ENCODE results near the gene IL27RA. TPM values are rescaled to one million over a fixed set of nuclear protein-coding genes. Genes with fewer than 3 reads are reported as not detected.

IL27RA gene
- total RNA-seq, 1 donor from 2014 or later, result 6.5 TPM

DNA sequence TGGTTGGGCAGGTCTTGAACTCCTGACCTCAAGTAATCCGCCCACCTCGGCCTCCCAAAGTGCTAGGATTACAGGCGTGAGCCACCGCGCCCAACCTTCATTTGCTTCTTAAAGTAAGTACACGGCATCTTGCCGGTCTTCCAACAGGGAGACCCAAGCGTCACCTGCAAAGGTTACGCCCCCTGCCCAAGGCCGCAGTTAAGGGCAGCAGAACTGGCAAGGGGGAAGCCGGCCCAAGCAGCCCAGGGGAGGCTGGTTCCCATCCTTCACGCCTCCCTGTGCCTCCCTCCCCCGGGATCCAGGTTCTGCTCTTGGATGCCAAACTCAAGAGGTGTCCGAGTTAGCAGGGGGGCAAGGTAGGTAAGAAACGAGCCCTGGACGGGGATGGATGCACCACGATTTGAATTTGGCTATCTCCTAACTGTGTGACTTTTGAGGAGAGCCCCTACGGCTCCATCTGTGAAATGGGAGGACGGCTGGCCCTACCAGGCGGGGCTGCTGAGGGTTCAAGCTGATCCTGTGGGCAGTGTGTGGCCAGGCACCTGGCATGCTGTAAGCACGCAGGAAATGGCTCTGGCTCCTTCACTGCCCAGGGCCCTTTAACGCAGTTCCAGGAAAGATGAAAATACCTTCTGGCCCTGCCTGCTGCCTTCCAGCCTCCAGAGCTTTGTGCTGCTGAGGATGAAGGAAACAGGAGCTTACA lies 34.5 kb upstream of the IL27RA start:
- Mint-ChIP-seq H3K4me3 (no peak overlapping the region), H3K9me3 (no peaks in the 10 kb centered on the region), H3K4me1 (no peaks in the 10 kb centered on the region), H3K27me3 (ENCODE audit: low read depth) (no peaks in the 10 kb centered on the region), H3K36me3 (peaks cover 10% of the 10 kb centered on the region), H3K27ac (no peak overlapping the region)
- TF ChIP-seq, protein P1, sequence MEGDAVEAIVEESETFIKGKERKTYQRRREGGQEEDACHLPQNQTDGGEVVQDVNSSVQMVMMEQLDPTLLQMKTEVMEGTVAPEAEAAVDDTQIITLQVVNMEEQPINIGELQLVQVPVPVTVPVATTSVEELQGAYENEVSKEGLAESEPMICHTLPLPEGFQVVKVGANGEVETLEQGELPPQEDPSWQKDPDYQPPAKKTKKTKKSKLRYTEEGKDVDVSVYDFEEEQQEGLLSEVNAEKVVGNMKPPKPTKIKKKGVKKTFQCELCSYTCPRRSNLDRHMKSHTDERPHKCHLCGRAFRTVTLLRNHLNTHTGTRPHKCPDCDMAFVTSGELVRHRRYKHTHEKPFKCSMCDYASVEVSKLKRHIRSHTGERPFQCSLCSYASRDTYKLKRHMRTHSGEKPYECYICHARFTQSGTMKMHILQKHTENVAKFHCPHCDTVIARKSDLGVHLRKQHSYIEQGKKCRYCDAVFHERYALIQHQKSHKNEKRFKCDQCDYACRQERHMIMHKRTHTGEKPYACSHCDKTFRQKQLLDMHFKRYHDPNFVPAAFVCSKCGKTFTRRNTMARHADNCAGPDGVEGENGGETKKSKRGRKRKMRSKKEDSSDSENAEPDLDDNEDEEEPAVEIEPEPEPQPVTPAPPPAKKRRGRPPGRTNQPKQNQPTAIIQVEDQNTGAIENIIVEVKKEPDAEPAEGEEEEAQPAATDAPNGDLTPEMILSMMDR (IDR thresholded peaks at IDR 0.05; ENCODE audit: unreplicated experiment), result no peak
- no peak for DNase-seq (ENCODE audit: low spot score in 2 of 2, unreplicated experiment in 2 of 2)

DNA sequence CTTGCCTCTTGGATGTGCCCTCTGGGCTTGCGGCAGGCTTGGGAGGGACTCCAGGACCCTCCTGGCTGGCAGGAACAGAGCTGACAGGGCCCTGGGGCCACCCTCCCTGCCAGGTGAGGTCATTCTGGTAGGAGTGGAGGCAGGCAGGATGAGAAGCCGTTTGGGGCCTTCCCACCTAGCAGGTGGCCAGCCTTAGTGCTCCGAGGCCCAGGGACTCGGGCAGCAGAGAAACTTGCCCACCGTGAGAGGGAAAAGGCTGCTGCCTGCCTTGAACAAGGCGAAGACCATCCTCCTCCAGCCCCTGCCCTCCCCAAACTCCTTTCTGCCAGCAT lies 34.0 kb upstream of the IL27RA start:
- no peak overlapping the region for H3K4me3 Mint-ChIP-seq
- H3K36me3 Mint-ChIP-seq, result peaks cover 10% of the 10 kb centered on the region
- H3K9me3 Mint-ChIP-seq, result no peaks in the 10 kb centered on the region
- DNase-seq (ENCODE audit: low spot score in 2 of 2, unreplicated experiment in 2 of 2), result no peak
- no peaks in the 10 kb centered on the region for H3K4me1 Mint-ChIP-seq
- no peak overlapping the region for H3K27ac Mint-ChIP-seq
- no peaks in the 10 kb centered on the region for H3K27me3 Mint-ChIP-seq (ENCODE audit: low read depth)
- TF ChIP-seq, protein P1 (IDR thresholded peaks at IDR 0.05; ENCODE audit: unreplicated experiment), result no peak

DNA sequence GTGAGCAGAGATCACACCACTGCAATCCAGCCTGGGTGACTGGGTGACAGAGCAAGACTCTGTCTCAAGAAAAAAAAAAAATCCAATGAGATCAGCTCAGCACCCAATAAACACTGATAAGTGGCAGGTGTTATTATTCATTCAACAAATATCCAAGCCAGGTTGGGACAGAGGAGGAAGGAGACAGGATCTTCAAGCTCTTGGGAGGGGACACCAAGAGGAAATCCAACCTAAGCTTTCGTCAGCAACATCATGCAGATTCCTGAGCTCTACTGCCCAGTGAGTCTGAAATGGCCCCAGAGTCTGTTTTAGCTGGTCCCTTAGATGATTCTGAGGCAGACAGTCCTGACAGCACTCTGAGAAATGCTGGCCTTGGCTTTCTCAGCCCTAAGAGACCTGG lies 33.1 kb upstream of the IL27RA start:
- Mint-ChIP-seq H3K36me3 (peaks cover 7% of the 10 kb centered on the region), H3K9me3 (no peaks in the 10 kb centered on the region), H3K27me3 (ENCODE audit: low read depth) (no peaks in the 10 kb centered on the region), H3K4me3 (no peak overlapping the region), H3K4me1 (no peaks in the 10 kb centered on the region), H3K27ac (no peak overlapping the region)
- no peak for DNase-seq (ENCODE audit: low spot score in 2 of 2, unreplicated experiment in 2 of 2)
- TF ChIP-seq, protein P1 (IDR thresholded peaks at IDR 0.05; ENCODE audit: unreplicated experiment), result no peak

DNA sequence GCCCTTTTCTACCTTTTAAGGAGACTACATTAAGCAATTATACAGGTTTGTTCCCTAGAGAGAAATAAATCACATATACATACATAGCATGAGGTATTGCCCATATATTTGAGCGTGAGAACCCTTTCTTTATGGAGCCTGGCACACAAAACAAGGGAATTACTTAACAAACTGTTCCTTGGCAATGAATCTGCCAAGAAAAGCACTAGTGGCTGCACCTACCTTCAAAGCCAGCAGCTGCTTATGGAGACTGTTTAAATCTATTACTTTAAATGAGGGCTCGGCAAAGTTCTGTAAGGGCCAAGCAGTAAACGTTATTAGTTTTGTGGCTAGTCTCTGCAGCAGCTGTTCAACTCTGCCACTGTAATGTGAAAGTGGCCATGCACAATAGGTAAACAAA lies 32.5 kb upstream of the IL27RA start:
- H3K36me3 Mint-ChIP-seq, result peaks cover 7% of the 10 kb centered on the region
- H3K4me1 Mint-ChIP-seq, result no peaks in the 10 kb centered on the region
- DNase-seq (ENCODE audit: low spot score in 2 of 2, unreplicated experiment in 2 of 2), result no peak
- H3K27me3 Mint-ChIP-seq (ENCODE audit: low read depth), result no peaks in the 10 kb centered on the region
- no peak overlapping the region for H3K4me3 Mint-ChIP-seq
- TF ChIP-seq, protein P1 (IDR thresholded peaks at IDR 0.05; ENCODE audit: unreplicated experiment), result no peak
- no peaks in the 10 kb centered on the region for H3K9me3 Mint-ChIP-seq
- no peak overlapping the region for H3K27ac Mint-ChIP-seq

DNA sequence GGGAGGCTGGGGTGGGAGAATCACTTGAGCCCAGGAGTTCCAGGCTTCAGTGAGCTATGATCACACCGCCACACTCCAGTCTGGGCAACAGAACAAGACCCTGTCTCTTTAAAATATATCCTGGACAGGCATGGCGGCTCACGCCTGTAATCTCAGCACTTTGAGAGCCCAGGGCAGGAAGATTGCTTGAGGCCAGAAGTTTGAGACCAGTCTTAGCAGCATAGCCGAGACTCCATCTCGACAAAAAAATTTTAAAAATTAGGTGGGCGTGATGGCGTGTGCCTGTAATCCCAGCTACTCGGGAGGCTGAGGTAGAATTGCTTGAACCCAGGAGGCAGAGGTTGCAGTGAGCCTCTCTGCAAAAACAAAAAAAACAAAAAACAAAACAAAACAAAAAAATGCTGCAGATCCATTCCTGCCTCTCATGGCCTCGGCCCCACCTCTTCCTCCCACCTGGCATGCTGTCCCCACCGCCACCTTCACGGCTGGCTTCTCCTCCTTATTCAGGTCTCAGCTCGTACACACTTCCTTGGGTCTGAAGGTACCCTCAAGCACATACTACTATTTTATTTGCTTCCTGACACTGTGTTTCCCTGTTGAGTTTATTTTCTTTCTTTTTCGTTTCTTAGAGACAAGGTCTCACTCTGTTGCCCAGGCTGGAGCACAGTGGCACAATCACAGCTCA lies 30.7 kb upstream of the IL27RA start:
- Mint-ChIP-seq H3K4me3 (no peak overlapping the region), H3K4me1 (peaks cover 10% of the 10 kb centered on the region), H3K36me3 (peaks cover 7% of the 10 kb centered on the region), H3K27ac (no peak overlapping the region), H3K9me3 (no peaks in the 10 kb centered on the region), H3K27me3 (ENCODE audit: low read depth) (no peaks in the 10 kb centered on the region)
- DNase-seq (ENCODE audit: low spot score in 2 of 2, unreplicated experiment in 2 of 2), result no peak
- TF ChIP-seq, protein P1 (IDR thresholded peaks at IDR 0.05; ENCODE audit: unreplicated experiment), result no peak

Data from mesothelial cell of epicardium (in vitro differentiated cells).